ENCODE results near the gene ELOVL7. TPM values are rescaled to one million over a fixed set of nuclear protein-coding genes. Genes with fewer than 3 reads are reported as not detected.

Gene ELOVL7
- total RNA-seq, 6 donors from 2014 or later: 1.9 to 17.7 (median 6.7) TPM

- H3K27me3 ChIP-seq: no peaks in the 10 kb centered on the region
- ATAC-seq (ENCODE audit: low FRiP score in 2 of 2) (no peak), DNase-seq (no peak)
- TF ChIP-seq, protein P1, sequence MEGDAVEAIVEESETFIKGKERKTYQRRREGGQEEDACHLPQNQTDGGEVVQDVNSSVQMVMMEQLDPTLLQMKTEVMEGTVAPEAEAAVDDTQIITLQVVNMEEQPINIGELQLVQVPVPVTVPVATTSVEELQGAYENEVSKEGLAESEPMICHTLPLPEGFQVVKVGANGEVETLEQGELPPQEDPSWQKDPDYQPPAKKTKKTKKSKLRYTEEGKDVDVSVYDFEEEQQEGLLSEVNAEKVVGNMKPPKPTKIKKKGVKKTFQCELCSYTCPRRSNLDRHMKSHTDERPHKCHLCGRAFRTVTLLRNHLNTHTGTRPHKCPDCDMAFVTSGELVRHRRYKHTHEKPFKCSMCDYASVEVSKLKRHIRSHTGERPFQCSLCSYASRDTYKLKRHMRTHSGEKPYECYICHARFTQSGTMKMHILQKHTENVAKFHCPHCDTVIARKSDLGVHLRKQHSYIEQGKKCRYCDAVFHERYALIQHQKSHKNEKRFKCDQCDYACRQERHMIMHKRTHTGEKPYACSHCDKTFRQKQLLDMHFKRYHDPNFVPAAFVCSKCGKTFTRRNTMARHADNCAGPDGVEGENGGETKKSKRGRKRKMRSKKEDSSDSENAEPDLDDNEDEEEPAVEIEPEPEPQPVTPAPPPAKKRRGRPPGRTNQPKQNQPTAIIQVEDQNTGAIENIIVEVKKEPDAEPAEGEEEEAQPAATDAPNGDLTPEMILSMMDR (IDR thresholded peaks at IDR 0.05): no peak
- TF ChIP-seq POLR2AphosphoS5 (IDR thresholded peaks at IDR 0.05) (no peak), EP300 (IDR thresholded peaks at IDR 0.05) (no peak), POLR2A (IDR thresholded peaks at IDR 0.05) (no peak)
- H3K36me3 ChIP-seq: no peaks in the 10 kb centered on the region
- no peak overlapping the region for H3K27ac ChIP-seq
- H3K9me3 ChIP-seq: no peaks in the 10 kb centered on the region
- no peak overlapping the region for H3K4me3 ChIP-seq
- H3K4me1 ChIP-seq: no peaks in the 10 kb centered on the region
- 86 to 92% methylated on average over 1 of the region's 1 CpG for WGBS, 2 donors
These were observed 116.9 kb downstream of the ELOVL7 start for GRCh38 chr5:60727033-60727679.

DNA sequence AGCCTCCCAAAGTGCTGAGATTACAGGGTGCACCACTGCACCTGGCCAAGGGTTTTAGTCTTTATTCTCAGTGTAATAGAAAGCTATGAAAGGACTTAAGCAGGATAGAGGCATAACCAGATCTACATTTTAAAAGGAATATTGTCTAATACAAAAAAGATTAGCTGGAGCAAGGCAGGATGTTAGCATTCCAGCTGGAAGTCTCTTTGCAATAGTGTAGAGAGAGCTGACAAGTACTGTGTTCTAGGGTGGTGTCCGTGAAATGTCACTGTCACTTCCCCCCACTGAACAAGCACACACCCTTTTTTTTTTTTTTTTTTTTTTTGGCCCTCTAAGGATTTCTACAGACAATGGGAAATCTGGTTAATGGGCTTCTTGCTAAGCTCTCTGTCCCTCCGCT lies 119.9 kb downstream of the ELOVL7 start:
- no peaks in the 10 kb centered on the region for H3K36me3 ChIP-seq
- no peak for TF ChIP-seq EP300 (IDR thresholded peaks at IDR 0.05)
- no peak for TF ChIP-seq POLR2A (IDR thresholded peaks at IDR 0.05)
- TF ChIP-seq POLR2AphosphoS5 (IDR thresholded peaks at IDR 0.05): no peak
- TF ChIP-seq, protein P1 (IDR thresholded peaks at IDR 0.05): no peak
- H3K9me3 ChIP-seq: no peaks in the 10 kb centered on the region
- no peak overlapping the region for H3K4me3 ChIP-seq
- DNase-seq: no peak
- no peaks in the 10 kb centered on the region for H3K4me1 ChIP-seq
- no peak for ATAC-seq (ENCODE audit: low FRiP score in 2 of 2)
- H3K27me3 ChIP-seq: no peaks in the 10 kb centered on the region
- 60 to 73% methylated on average over 2 of the region's 2 CpGs for WGBS, 2 donors
- H3K27ac ChIP-seq: no peak overlapping the region

DNA sequence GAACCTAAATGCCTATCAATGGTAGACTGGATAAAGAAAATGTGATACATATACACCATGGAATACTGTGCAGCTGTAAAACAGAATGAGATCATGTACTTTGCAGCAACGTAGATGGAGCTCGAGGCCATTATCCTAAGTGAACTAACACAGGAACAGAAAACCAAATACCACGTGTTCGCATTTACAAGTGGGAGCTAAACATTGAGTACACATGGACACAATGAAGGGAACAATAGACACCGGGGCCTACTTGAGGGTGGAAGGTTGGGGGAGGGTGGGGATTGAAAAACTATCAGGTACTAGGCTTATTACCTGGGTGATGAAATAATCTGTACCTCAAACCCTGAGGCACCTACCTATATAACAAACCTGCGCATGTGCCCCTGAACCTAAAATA lies 121.7 kb downstream of the ELOVL7 start:
- H3K36me3 ChIP-seq: no peaks in the 10 kb centered on the region
- ATAC-seq (ENCODE audit: low FRiP score in 2 of 2): no peak
- no peak for DNase-seq
- H3K4me1 ChIP-seq: no peaks in the 10 kb centered on the region
- TF ChIP-seq EP300 (IDR thresholded peaks at IDR 0.05): no peak
- no peak for TF ChIP-seq POLR2A (IDR thresholded peaks at IDR 0.05)
- TF ChIP-seq, protein P1 (IDR thresholded peaks at IDR 0.05): no peak
- TF ChIP-seq POLR2AphosphoS5 (IDR thresholded peaks at IDR 0.05): no peak
- H3K27ac ChIP-seq: no peak overlapping the region
- H3K9me3 ChIP-seq: no peaks in the 10 kb centered on the region
- no peak overlapping the region for H3K4me3 ChIP-seq
- no peaks in the 10 kb centered on the region for H3K27me3 ChIP-seq
- 58 to 68% methylated on average over 6 of the region's 6 CpGs for WGBS, 2 donors

- Histone ChIP-seq H3K9me3 (no peaks in the 10 kb centered on the region), H3K27me3 (no peaks in the 10 kb centered on the region), H3K36me3 (no peaks in the 10 kb centered on the region), H3K4me1 (no peaks in the 10 kb centered on the region), H3K4me3 (no peak overlapping the region), H3K27ac (no peak overlapping the region)
- ATAC-seq (ENCODE audit: low FRiP score in 2 of 2) (no peak), DNase-seq (no peak)
- TF ChIP-seq POLR2A (IDR thresholded peaks at IDR 0.05) (no peak), POLR2AphosphoS5 (IDR thresholded peaks at IDR 0.05) (no peak), EP300 (IDR thresholded peaks at IDR 0.05) (no peak)
- TF ChIP-seq, protein P1 (IDR thresholded peaks at IDR 0.05): no peak
These were observed 124.7 kb downstream of the ELOVL7 start for GRCh38 chr5:60719329-60719728.

Measured in upper lobe of left lung (tissue), 6 donors.